HG02588 (cell line): ENCODE measurements around the gene EFCAB14.
"Not testable (repeated sequence)": the region's sequence is repeated elsewhere in the genome, so short reads cannot be mapped to it uniquely, and the experiment has no call there.

Experiments used
- ATAC-seq: cut with Tn5 transposase; IDR thresholded peaks from one replicate; pipeline ENCODE4 v1.9.1; 2021; ENCODE audit warnings: mild to moderate bottlenecking, moderate library complexity; ENCODE audit not compliant: unreplicated experiment

Gene EFCAB14

DNA sequence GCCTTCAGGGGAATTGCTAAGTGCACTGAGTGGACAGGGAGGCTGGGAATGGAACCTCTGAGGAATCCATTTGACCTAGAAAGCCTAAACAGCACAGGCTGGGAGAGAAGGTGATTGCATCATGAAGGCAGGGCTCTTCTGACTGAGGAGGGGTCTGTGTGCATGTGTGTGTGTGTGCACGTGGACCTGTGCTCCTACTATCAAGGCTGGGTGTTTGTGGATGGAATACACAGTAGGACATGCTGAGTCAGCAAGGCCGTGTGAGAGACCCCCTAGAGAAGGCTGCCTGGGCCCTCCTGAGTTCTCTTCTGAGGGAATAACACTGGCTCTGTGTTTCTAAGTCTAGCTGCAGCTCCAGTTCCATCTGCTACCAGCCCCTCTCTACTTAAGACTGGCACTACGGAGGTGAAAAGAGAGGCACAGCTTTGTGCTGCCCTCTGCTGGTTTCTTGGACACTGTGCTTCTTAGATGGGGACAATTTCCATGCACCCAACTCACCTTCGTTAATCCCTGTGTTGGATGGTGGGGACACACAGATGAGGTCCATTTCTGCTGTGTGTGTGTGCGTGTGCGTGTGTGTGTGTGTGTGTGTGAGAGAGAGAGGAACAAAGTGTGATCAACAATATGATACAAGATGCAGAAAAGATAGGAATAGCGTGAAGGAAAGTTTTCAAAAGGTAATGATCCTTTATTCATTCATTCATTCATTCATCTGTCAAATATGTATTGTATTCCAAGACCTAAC is 6.2 kb upstream of the EFCAB14 start:
- ATAC-seq: peak; percentile 83

DNA sequence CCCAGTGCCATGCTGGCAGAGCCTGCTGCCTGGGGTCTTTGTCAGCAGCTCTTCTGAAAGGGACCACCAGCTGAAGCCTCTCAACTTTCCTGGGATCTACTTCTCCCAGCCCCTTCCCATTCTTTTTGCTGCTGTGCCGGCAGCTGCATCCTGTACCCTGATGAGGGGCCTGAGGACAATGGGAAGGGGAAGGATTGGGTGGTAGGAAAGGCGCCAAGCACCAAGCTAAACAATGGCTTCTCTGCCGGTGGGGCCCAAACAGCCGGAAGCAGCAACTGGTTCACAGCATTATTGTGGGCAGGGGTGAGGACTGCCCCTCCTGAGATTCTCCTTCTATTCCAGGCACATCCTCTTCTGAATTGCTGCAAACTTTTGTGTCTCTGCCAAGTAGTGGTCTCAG is 5.0 kb upstream of the EFCAB14 start:
- ATAC-seq: no peak

DNA sequence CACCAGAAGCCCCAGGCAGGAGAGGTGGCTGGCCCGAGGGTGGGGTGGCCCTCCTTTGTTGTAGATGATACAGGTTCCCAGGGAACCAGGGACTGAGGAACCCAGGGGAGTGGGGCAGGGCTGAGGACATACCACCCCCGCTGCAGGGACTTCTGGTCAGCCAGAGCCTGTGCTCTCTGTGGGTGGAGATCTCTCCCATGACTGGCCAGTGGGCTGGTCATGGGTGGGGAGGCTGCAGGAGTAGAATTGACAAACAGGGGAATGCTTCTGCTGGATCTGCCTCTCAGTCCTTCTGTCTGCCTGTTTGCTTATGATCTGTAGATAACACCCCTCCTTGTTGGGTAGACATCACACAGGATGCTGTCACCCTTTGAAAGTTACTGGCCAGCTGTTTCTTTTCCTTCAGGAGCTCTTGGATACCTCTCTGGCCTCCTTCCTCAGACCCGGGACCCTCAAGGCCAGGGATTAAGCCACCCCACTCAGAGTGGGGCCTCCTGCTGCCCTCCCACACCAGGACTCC is 2.8 kb upstream of the EFCAB14 start:
- ATAC-seq: no peak

DNA sequence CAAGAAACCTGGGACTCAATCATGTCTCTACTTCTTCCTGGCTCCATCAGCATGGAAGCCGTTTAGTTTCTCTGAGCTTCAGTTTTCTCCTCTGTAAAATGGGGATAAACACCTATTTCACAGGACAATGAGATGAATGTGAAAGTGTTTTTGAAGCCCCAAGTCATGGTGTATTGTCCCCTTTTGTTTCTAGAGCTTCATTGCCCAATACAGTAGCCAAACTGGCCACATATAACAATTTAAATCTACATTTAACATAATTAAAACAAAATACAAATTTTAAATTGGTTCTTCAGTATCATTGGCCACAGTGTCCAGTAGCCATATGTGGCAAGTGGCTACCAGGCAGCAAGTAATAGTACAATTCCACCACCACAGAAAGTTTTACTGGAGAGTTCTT is 2.3 kb upstream of the EFCAB14 start:
- no peak for ATAC-seq

DNA sequence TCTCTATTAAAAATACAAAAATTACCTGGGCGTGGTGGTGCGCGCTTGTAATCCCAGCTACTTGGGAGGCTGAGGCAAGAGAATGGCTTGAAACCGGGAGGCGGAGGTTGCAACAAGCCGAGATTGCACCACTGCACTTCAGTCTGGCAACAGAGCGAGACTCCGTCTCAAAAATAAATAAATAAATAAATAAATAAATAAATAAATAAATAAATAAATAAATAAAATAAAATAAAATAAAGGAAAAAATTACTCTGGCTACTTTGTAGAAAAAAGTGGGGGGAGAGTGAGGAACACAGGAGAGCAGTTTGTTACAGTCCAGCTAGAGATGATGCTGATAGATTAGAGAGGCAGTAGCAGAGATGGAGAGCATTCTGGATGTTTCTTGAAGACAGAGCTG is 1.4 kb upstream of the EFCAB14 start:
- not testable (repeated sequence) for ATAC-seq

DNA sequence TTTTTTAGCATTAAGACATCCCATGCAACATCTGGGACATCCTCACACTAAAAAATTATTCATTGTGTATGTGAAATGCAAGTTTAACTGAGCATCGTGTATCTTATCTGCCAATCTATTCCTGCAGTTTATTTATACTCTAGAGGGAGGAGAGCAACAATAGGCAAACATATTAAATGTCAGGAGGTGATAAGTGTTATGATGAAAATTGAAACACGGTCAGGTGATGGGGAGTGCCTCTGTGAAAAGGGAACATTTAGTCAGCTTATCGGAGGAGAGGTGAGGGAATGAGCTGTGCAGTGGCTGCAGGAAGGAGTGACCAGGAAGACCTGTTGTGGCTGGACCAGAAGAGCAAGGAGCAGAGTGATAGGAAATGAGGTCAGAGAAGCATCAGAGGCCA is 775 bp upstream of the EFCAB14 start:
- ATAC-seq: no peak

DNA sequence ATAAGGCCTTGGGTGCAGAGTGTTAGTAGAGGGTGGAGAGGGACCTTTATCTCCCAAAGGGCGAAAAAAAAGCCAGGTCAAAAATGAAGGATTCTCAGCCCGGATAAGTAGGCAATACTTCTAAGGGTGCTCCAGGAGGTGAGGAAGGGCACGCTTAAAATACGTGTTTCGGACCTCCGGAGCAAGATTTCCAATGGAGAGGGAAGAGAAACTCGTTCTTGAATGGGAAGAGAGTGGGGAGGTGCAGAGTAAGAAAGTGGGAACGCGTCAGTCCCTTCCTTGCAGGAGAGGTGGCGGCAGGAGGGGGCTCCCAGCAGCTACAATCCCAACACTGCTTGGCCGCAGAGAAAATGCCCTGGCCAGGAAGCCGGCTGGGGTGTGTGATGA is 581 bp downstream of the EFCAB14 start:
- ATAC-seq: no peak

DNA sequence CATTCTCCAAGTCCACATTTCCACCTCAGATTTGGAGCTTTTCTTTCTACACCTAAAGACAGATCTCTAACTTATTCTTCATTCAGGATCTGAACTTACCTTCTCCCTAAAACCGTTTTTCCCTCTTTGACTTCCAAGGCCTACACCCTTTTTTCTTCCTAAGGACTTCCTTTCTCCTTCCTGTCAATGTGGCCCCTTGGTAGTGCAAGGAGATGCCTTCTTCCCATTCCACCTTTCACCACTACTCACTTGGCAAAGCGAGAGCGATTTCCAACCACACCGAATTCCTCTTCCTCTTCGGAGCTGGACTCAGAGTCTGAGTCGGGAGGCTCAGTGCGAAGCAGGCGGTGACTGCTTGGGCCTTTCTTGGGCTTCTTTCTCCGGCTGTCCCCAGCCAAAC is 1.3 kb downstream of the EFCAB14 start:
- no peak for ATAC-seq

DNA sequence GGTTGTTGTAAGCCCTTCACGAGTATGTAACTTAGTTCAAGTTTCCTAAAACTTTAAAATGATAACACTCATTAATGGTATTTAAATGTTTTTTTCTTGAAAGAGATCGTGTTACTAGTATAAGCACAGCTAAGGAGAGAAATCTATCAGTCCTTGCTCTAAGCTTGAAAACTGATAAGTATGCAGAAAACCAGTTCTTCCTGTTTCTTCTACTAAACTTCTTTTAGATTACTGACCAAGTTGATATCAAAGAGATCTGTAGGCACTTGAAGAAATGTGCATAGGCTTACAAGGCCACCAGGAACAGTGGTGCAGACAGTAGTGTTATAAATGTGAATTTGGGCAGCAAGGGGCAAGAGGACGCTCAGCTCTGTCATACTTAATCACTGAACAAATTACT is 3.9 kb downstream of the EFCAB14 start:
- ATAC-seq: no peak

DNA sequence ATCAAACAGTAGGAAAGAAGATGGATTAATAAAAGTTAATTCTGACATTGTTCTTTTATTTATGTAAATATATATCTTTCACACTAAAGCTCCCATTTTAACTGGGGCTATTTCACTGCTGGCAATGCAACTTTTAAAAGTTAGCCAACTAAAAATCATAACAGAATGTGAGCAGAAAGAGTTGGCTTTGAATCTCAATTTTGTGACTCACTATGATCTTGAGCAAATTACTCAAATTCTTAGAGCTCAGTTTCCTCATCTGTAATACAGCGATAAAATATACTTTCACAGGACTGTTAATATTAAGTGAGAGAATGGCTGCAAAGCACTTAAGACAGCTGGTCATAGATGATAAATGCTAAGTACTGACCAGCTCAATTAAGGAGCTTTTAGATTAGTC is 10.8 kb downstream of the EFCAB14 start:
- no peak for ATAC-seq

DNA sequence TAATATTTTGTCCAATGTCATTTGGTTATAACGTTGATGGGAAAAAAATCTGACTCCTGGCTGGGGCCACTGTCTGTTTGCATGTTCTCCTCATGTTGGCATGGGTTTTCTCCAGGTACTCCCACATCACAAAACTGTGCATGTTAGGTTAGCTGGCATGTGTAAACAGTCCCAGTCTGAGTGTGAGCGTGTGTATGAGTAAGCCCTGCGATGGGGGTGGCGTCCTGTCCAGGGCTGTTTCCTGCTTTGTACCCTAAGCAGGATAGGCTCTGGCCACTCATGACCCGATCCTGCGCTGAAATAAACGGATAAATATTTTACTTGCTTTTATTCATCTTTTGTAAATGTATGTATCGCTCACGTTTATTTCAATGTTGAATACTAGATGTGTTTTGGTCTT is 13.5 kb downstream of the EFCAB14 start:
- ATAC-seq: no peak

DNA sequence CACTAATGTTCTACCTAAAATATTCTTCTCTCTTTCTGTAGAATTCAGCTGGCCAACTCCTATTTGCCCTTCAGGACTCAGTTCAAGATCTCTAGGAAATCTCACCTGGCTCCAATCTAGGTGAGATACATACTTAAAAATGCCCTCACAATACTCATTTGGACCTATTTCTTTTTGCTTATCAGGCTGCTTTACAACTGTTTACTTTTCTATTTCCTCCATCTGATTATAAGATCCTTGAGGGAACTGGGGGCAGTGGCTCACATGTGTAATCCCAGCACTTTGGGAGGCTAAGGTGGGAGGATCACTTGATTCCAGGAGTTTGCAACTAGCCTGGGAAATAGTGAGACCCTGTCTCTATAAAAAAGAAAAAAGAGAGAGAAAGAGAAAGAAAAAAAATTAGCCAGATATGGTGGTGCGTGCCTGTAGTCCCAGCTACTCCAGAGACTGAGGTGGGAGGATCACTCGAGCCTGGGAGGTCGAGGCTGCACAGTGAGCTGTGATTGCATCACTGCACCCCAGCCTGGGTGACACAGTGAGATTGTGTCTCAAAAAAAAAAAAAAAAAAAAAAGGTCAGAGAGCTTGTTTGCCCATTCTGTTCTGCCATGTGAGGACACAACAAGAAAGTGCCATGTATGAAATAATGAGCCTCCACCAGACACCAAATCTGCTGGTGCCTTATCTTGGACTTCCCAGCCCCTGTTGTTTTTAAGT is 14.8 kb downstream of the EFCAB14 start:
- ATAC-seq: no peak

DNA sequence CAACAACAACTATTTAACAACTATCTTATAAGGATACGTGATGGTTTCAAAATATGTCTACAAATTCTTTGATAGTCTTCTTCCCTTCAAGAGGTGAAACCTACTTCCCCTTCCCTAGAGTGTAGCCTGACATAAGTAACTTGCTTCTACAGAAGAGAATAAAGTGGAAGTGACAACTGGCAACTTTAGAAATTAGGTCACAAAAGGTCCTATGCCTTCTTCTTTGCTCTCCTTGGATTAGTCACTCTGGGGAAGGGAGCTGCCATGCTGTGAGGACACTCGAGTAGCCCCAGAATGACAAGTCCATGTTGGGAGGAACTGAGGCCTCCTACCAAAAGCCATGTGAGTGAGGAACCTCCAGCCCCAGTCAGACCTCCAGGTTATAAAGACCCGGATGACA is 19.2 kb downstream of the EFCAB14 start:
- ATAC-seq: no peak

DNA sequence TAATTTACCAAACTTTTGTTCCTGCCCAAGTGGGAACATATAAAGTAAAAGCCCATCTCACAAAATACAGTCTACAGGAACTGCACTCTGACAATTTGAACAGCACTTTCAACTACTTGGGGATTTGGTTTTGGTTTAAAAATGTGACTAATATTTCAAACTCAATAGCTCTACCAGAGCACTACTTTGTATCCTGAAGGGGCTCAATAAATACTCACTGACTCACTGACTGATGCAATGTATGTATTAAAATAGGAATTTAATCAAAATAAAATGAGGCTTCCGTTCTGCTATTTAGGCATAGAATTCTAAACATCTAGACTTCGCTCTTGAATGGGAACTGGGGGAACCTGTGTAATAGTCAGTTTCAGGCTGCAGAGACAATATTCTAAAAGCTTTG is 21.9 kb downstream of the EFCAB14 start:
- ATAC-seq: no peak

DNA sequence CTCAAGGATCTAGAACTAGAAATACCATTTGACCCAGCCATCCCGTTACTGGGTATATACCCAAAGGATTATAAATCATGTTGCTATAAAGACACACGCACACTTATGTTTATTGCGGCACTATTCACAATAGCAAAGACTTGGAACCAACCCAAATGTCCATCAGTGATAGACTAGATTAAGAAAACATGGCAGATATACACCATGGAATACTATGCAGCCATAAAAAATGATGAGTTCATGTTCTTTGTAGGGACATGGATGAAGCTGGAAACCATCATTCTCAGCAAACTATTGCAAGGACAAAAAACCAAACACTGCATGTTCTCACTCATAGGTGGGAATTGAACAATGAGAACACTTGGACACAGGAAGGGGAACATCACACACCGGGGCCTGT is 24.2 kb downstream of the EFCAB14 start:
- not testable (repeated sequence) for ATAC-seq

DNA sequence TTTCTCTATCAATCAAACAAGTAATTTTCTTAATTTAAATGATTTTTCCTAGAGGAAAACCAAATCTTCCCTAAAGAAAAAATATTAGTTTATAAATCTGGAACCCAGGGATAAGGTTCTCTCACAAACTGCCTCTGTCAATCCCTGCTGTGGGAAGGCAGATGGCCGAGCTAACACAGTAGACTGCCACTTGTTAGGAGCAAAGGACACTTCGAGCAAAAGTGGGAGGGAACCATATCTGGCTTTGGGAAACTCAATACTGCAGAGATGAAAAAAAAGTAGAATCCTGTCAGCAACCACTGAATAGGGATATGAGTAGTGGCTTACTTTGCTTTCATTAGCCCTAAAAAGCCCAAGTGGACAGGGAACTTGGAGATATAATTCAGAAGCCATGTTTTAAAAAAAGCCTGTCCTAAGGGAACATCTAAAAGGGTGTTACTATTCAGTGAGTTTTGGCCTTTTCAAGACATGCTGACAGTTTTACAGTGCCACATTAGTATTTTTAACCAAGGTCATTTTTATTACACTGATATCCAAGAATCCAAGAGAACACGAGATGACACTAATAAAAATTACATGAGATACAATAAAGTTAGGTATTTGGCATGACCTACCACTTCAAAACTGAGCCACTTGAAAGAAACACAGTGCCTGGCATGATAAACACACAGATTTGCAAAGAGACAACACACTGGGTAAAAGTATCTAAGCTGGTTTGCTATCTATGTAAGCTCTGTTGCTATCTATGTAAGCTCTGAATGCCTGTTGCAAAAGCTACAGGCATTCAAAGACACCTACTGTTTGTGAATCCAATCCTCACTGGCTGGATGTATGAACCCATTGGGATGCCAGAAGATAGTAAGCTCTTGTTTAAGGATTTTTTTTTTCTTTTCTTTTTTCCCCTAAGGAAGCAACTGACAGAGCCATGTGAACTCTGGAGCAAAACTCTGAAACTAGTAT is 25.8 kb downstream of the EFCAB14 start:
- no peak for ATAC-seq

DNA sequence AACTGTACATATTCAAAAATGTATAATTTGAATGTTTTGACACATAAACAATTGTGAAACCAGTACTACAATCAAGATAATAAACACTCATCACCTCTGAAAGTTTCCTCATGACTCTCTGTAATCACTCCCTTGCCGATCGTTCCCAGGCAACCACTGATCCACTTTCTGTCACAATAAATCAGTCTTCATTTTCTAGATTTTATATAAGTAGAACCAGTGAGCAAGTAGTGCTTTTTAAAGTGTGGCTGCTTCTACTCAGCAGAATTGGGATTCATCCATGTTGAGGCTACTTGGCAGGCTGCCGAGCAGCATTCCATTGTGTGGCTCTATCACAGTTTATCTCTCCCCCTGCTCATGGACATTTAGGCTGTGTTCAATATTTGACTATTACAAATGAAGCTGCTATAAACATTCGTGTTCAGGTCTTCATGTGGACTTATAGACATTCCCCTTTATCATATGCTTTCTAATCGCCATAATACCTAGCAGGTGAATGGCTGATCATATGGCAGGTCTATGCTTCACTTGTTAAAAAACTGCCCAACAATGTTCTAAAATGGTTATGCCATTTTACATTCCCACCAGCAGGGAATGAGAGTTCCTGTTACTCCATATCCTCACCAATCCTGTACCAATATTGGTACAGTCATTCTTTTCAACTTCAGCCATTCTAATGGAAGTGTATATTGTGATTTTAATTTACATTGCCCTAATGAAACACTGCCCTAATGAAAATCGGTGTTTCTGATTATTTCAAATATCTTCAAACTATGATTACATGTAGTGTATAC is 26.7 kb downstream of the EFCAB14 start:
- ATAC-seq: no peak

DNA sequence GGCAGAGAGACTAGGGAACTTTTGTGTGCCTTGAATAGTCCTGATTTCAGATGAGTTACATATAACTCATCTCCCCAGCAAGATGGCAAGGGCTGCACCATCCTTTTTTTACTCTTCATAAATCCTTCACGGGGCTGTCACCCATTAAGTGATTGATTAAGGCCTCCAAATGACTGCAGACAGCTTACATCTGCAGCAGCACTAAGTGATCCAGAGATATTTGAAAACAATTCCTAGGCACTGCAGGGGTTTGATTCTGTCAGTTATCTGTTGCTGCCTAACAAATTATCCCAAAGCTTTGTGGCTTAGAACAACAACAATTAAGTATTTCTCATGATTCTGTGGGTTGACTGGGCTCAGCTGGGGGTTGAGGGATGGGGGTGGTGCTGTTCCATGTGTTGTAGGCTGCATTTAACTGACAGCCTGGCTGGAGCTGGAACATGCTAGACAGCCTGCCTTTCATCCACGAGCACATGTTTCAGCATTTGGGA is 27.9 kb downstream of the EFCAB14 start:
- ATAC-seq: no peak

DNA sequence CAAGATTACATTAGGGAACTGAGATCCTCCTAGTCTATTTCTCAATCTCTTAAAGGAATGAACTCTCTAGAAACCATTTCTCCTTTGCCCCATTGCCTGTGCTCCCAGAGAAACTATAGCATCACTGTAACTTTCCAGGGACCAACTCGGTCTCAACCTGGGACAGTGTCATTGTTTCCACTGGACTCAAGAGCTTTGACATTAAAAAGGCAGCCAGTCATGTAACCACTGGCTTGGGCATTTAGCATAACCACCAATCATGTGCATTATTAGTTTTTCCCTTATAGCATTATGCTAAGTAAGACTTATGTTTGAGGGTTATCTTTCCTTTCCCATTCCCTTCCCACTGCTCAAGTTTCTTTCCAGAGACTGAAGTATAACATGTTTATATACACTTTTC is 29.0 kb downstream of the EFCAB14 start:
- no peak for ATAC-seq

DNA sequence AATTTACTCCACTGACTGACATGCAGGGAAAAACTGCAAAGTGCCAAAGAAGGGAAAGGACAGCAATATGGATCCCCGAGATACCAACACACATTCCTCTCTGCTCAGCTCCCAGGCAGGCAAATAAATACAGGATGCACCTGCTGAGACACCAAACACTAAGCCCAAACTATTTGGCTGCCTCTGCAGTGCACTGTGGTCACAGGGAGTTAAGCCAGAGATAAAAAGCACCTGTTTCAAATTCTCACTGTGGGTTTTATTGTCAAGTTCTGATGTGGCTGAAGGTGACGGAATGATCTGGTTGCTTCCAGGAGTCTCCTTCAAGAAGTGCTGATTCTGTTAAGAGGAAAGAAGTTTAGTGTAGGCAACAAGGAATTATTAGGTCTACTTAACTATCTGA is 29.6 kb downstream of the EFCAB14 start:
- ATAC-seq: no peak
